ENCODE measurements around the gene OR10A5. TPM values are rescaled to one million over a fixed set of nuclear protein-coding genes. Genes with fewer than 3 reads are reported as not detected.
"Not testable (repeated sequence)": the region's sequence is repeated elsewhere in the genome, so short reads cannot be mapped to it uniquely, and the experiment has no call there.

OR10A5 gene
- not detected for total RNA-seq

GRCh38 chr11:6845383-6845782 is at the start of gene OR10A5:
Gene OR10A5, plus strand, starts transcription at chr11:6845683. Its CDS starts 0 bp downstream, at chr11:6845683.
- Histone ChIP-seq H3K4me3 (no peak within 1 kb of the TSS), H3K4me1 (no peaks in the 10 kb centered on the region), H3K9me3 (peaks cover 4 to 8% of the 10 kb centered on the region in 2 donors), H3K36me3 (no peaks in the 10 kb centered on the region), H3K27ac (no peak within 1 kb of the TSS), H3K27me3 (no peaks in the 10 kb centered on the region)
- TF ChIP-seq POLR2A (IDR thresholded peaks at IDR 0.05) (no peak), CTCF (IDR thresholded peaks at IDR 0.05) (no peak), POLR2AphosphoS5 (IDR thresholded peaks at IDR 0.05) (no peak)
- DNase-seq (ENCODE audit: low spot score in 2 of 2) = no peak
- intact Hi-C loops (cut with DNase I; ENCODE audit: low total_unique reads) = no loop called here

- intact Hi-C loops (cut with DNase I; ENCODE audit: low total_unique reads) = no loop called here
- Histone ChIP-seq H3K27me3 (no peaks in the 10 kb centered on the region), H3K36me3 (no peaks in the 10 kb centered on the region), H3K9me3 (peaks cover 0 to 11% of the 10 kb centered on the region in 2 donors), H3K27ac (no peak within 1 kb of the TSS), H3K4me3 (no peak within 1 kb of the TSS), H3K4me1 (no peaks in the 10 kb centered on the region)
- no peak for TF ChIP-seq POLR2AphosphoS5 (IDR thresholded peaks at IDR 0.05)
- TF ChIP-seq POLR2A (IDR thresholded peaks at IDR 0.05) = no peak
- no peak for TF ChIP-seq CTCF (IDR thresholded peaks at IDR 0.05)
- DNase-seq (ENCODE audit: low spot score in 2 of 2) = no peak
Measured at GRCh38 chr11:6799402-6799801, 46.1 kb upstream of the OR10A5 start, which contains the start of gene OR6A2. Gene OR6A2, minus strand, starts transcription at chr11:6799689. Its CDS starts 3,981 bp downstream, at chr11:6795708.

GRCh38 chr11:6801075-6801474 is 44.4 kb upstream of the OR10A5 start:
- H3K4me3 ChIP-seq; intact Hi-C loops (cut with DNase I; ENCODE audit: low total_unique reads); H3K36me3 ChIP-seq; DNase-seq (ENCODE audit: low spot score in 2 of 2); H3K4me1 ChIP-seq; H3K27ac ChIP-seq; H3K27me3 ChIP-seq: not testable (repeated sequence)
- peaks cover 0 to 11% of the 10 kb centered on the region in 2 donors for H3K9me3 ChIP-seq

- Histone ChIP-seq H3K9me3 (no peaks in the 10 kb centered on the region), H3K36me3 (no peaks in the 10 kb centered on the region), H3K27ac (no peak overlapping the region), H3K4me1 (no peaks in the 10 kb centered on the region), H3K27me3 (no peaks in the 10 kb centered on the region), H3K4me3 (no peak overlapping the region)
- intact Hi-C loops (cut with DNase I; ENCODE audit: low total_unique reads) = no loop called here
- DNase-seq (ENCODE audit: low spot score in 2 of 2) = no peak
- TF ChIP-seq POLR2A (IDR thresholded peaks at IDR 0.05) (no peak), CTCF (IDR thresholded peaks at IDR 0.05) (peak in 2 of 3 donors; percentile 50 to 55)
Measured at GRCh38 chr11:6812390-6813005, 33.0 kb upstream of the OR10A5 start.

GRCh38 chr11:6813656-6814055 is 31.8 kb upstream of the OR10A5 start:
- Histone ChIP-seq H3K4me3 (no peak overlapping the region), H3K36me3 (no peaks in the 10 kb centered on the region), H3K4me1 (no peaks in the 10 kb centered on the region), H3K27ac (no peak overlapping the region), H3K9me3 (no peaks in the 10 kb centered on the region), H3K27me3 (no peaks in the 10 kb centered on the region)
- intact Hi-C loops (cut with DNase I; ENCODE audit: low total_unique reads) = no loop called here
- TF ChIP-seq CTCF (IDR thresholded peaks at IDR 0.05) = no peak
- no peak for TF ChIP-seq POLR2A (IDR thresholded peaks at IDR 0.05)
- TF ChIP-seq POLR2AphosphoS5 (IDR thresholded peaks at IDR 0.05) = no peak
- DNase-seq (ENCODE audit: low spot score in 2 of 2) = no peak
